WERI-Rb-1 (cell line): ENCODE measurements around the gene SLX9.

ENCODE experiments used
- DNase-seq: peaks from one replicate; pipeline ENCODE4 v3.0.0-alpha.2; 2020
- H3K27ac ChIP-seq: fragments of 250-450 bp; sonication (Bioruptor Pico); 2 replicates; pipeline ENCODE4 v1.5.1; 2020; ENCODE audit warnings: mild to moderate bottlenecking, moderate library complexity
- H3K27me3 ChIP-seq: fragments of 250-450 bp; sonication (Bioruptor Pico); 2 replicates; pipeline ENCODE4 v1.5.1; 2021; ENCODE audit warnings: mild to moderate bottlenecking, low read depth, moderate library complexity; ENCODE audit not compliant: insufficient read depth, severe bottlenecking
- H3K36me3 ChIP-seq: fragments of 250-450 bp; sonication (Bioruptor Pico); 2 replicates; pipeline ENCODE4 v1.5.1; 2020; ENCODE audit warnings: mild to moderate bottlenecking, moderate library complexity
- H3K4me3 ChIP-seq: 2 replicates; pipeline ENCODE4 v1.5.1; 2011; ENCODE audit warnings: low read depth, mild to moderate bottlenecking, control low read depth, low read length
- H3K9me3 ChIP-seq: fragments of 250-450 bp; sonication (Bioruptor Pico); 2 replicates; pipeline ENCODE4 v1.5.1; 2021; ENCODE audit warnings: mild to moderate bottlenecking, moderate library complexity; ENCODE audit not compliant: severe bottlenecking
- TF ChIP-seq, protein P1 (sequence below): IDR thresholded peaks from 2 replicates; pipeline ENCODE4 v1.5.1; 2011; ENCODE audit warnings: low read depth, mild to moderate bottlenecking, control low read depth, inconsistent platforms, low read length

The SLX9 gene

DNA sequence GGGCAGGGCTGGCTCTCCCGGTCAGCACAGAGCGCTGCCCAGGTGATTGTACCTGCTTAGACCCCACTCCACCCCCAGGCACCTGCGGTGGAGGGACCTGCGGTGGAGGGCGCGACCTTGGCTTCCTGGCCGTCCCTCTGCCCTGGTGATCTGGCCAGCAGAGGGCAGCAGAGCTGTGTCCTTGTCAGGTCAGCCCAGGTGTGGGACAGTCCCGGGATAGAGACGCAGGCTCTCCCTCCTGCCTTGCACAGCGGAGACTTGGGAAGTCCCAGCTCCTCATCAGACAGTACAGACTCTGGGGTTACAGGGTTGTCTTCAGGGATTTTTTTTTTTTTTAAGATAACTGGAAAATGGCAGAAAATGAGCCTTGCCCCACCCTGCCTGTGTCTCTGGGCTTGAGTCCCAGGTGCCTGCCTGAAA is 10.0 kb downstream of the SLX9 start:
- no peaks in the 10 kb centered on the region for H3K9me3 ChIP-seq
- TF ChIP-seq, protein P1, sequence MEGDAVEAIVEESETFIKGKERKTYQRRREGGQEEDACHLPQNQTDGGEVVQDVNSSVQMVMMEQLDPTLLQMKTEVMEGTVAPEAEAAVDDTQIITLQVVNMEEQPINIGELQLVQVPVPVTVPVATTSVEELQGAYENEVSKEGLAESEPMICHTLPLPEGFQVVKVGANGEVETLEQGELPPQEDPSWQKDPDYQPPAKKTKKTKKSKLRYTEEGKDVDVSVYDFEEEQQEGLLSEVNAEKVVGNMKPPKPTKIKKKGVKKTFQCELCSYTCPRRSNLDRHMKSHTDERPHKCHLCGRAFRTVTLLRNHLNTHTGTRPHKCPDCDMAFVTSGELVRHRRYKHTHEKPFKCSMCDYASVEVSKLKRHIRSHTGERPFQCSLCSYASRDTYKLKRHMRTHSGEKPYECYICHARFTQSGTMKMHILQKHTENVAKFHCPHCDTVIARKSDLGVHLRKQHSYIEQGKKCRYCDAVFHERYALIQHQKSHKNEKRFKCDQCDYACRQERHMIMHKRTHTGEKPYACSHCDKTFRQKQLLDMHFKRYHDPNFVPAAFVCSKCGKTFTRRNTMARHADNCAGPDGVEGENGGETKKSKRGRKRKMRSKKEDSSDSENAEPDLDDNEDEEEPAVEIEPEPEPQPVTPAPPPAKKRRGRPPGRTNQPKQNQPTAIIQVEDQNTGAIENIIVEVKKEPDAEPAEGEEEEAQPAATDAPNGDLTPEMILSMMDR: peak; percentile 98
- H3K36me3 ChIP-seq: peaks cover 81% of the 10 kb centered on the region
- no peaks in the 10 kb centered on the region for H3K27me3 ChIP-seq
- no peak overlapping the region for H3K4me3 ChIP-seq
- peak overlapping the region; percentile 67; the same call in 1 of the 2 replicates for H3K27ac ChIP-seq
- peak; percentile 93 for DNase-seq

DNA sequence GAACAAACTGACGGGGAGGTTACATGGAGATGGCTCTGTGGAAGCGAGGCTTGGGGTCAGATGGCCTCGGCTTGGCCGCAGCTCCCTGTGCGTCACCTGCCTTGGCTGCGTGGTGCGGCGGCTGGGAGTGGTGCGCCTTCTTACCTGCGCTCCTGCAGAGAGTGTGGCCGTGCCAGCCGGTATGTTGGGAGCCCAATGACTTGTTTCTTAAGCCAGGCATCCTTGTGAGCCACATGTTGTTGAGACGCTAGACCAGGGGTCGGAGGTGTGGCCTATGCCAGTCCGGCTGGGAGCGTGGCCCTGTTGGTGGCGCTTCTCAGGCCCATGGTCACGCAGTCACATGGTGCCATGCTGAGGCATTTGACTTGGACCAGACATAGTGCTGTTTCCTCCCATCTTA is 10.5 kb downstream of the SLX9 start:
- no peak for DNase-seq
- Histone ChIP-seq H3K4me3 (no peak overlapping the region), H3K36me3 (peaks cover 79% of the 10 kb centered on the region), H3K27me3 (no peaks in the 10 kb centered on the region), H3K9me3 (no peaks in the 10 kb centered on the region), H3K27ac (peak overlapping the region; percentile 67)
- TF ChIP-seq, protein P1: no peak

DNA sequence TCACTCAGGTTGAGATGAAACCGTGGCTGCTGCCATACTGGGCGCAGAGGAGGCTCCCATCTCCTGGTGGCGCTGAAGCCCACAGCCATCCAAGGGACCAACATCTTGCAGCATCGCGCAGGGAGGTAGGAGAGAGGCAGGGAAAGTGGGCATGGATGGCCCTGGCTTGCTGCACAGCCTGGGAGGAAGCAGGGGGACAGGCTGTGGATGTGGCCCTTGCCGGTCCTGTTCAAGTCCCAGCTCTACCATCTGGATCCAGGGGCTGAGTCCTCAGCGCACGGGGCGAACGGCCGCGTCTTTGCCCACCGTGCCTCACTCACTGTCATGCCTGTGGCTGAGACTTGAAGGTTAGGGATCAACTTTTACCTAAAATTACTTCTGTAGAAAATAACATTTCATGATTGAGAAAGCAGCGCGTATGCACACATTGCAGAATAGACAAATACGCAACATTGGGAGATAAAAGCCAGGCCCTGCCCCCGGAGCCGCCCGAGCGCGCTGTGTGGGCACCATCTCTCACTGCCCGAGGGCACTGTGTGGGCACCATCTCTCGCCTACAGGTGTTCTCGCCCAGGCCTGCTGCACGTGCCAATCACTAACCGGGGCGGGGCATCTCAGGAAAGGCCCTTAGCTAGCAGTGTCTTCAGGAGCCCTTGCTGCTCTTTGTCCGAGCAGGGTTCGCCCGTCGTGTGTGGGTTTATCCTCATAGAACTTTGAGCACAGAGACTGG is 11.5 kb downstream of the SLX9 start:
- DNase-seq: no peak
- peak overlapping the region; percentile 78 for H3K27ac ChIP-seq
- peaks cover 79% of the 10 kb centered on the region for H3K36me3 ChIP-seq
- TF ChIP-seq, protein P1: 0 out of 2 replicates have a peak, but pooled peaks have one; percentile 30
- H3K9me3 ChIP-seq: no peaks in the 10 kb centered on the region
- no peak overlapping the region for H3K4me3 ChIP-seq
- no peaks in the 10 kb centered on the region for H3K27me3 ChIP-seq

DNA sequence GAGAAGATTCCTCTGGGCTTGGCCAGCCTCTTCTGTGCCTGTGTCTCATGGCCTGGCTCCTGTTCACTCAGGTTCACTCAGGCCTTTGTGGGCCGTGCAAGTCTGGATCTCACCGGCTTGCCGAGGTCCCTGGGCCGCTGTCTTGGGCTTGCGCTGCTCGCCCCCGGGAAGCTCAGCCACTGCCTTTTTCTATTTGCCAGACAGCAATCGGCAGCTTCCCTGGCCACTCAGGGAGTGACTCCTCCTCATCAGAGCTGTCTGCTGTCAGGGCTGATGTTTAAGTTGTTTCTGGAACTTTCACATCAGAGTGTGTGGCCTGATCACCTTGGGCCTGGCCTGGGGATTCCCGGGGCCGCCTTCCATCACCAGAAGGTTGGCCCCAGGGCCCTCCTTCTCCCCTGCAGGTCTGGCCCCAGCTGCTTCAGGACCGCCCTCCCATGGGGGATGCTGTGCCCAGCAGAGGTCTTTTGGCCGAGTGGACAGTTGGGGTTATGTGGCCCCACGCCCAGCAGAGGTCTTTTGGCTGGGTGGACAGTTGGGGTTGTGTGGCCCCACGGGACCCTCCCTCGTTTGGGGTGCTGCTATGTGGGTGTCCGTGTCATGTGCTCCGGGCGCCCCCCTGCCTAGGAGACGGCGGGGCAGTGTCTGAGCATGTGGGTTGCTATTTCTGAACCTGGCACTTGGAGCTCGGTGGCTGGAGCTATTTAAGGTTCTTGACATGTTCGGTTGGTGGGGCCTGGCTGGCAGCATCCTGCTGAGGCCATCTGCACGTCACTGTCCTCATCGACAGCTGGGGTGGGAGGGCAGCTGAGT is 12.5 kb downstream of the SLX9 start:
- Histone ChIP-seq H3K27me3 (no peaks in the 10 kb centered on the region), H3K9me3 (no peaks in the 10 kb centered on the region), H3K27ac (peak overlapping the region; percentile 78), H3K4me3 (no peak overlapping the region), H3K36me3 (peaks cover 79% of the 10 kb centered on the region)
- peak; percentile 58 for DNase-seq
- TF ChIP-seq, protein P1: 0 out of 2 replicates have a peak, but pooled peaks have one; percentile 9

DNA sequence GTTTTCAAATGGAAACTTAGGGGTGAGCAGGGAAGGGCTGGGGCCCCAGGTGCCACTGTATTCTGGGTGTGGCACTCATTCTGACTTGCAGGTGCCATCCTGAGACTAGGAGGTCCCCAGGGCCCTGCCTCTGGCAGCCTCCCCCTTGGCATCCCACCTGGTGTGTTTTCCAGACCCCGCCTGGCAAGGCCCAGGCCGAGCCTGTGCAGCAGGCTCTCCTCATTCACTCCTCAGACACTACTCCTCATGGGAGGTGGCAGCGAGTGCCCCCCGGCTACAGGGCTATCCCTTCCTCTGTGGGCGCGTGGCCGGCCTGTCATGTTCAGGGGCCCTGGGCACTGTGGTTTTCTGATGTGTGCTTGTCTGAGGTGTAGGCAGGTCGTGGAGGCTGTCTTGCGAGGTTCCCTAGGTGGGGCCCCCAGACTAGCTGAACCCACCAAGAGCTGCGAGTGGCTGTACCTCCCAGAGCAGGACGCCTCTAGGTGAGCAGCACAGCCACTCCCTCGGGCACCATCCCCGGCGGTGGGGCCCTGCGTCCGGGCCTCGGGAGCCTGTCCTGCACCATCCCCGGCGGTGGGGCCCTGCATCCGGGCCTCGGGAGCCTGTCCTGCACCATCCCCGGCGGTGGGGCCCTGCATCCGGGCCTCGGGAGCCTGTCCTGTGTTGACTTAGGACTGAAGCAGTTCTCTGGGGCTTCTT is 13.2 kb downstream of the SLX9 start:
- DNase-seq: no peak
- TF ChIP-seq, protein P1: no peak
- Histone ChIP-seq H3K27me3 (no peaks in the 10 kb centered on the region), H3K27ac (peak overlapping the region; percentile 78), H3K4me3 (no peak overlapping the region), H3K36me3 (peaks cover 80% of the 10 kb centered on the region), H3K9me3 (no peaks in the 10 kb centered on the region)
